Measurements from ENCODE around the gene BTBD19. TPM values are rescaled to one million over a fixed set of nuclear protein-coding genes. Genes with fewer than 3 reads are reported as not detected.
"Not testable (repeated sequence)": the region's sequence is repeated elsewhere in the genome, so short reads cannot be mapped to it uniquely, and the experiment has no call there.

Gene BTBD19
- total and polyA plus RNA-seq, 4 donors: 5.1 to 41.1 (median 36.9) TPM

DNA sequence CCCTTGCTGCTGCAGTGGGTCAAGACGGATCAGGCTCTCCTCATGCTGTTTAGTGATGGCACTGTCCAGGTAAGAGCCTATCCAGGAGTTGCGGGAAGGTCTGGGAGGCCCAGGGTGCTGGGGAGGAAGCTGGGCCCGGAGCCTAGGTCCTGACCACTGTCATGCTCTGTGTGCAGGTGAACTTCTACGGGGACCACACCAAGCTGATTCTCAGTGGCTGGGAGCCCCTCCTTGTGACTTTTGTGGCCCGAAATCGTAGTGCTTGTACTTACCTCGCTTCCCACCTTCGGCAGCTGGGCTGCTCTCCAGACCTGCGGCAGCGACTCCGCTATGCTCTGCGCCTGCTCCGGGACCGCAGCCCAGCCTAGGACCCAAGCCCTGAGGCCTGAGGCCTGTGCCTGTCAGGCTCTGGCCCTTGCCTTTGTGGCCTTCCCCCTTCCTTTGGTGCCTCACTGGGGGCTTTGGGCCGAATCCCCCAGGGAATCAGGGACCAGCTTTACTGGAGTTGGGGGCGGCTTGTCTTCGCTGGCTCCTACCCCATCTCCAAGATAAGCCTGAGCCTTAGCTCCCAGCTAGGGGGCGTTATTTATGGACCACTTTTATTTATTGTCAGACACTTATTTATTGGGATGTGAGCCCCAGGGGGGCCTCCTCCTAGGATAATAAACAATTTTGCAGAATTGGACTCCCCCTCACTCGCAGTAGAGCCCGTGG, 2.9 kb upstream of the BTBD19 start:
- no peak overlapping the region for H3K4me3 ChIP-seq (ENCODE audit: low read length in 2 of 2)
- DNase-seq: peak; percentile 47 to 74
- intact Hi-C loops (cut with DNase I): loop anchor here in 1 of 2 donors (10.0 kb wide), 1 partner anchor 71 kb away; the partner anchor contains the start of genes KIF2C and RNU5D-1

DNA sequence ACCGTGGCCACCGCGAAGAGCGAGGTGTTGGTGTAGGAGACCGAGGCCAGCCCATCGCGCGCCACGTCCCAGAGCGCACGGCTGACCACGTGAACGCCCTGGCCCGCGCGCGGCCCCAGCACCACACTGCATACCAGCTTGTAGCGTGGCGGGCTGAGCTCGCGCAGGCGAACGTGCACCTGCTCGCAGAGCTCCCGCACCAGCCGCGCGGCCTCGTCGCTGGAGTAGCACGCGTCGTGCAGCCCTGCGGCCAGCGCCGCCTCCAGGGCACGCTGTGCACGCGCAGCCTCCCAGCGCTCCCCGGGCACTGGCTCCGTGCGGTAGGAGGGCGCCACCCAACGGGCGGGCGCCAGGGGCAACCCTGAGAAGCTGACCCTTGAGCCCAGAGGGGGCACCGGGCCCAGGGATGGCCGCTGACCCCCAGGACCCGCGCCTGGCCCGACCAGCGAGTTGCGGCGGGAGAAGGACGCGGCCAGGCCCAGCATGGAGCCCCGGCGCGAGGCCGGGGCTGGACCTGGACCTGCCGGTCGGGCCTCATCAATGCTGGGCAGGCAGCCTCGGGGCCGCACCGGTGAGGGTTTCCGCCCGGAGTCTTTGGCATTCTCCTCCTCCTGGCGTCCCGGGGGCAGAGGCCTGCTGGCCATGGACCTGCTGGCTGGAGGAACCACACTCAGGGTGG, 2.2 kb upstream of the BTBD19 start:
- DNase-seq: peak; percentile 57 to 81
- WGBS, 2 donors: 74 to 85% methylated on average over 68 to 70 of the region's 70 CpGs
- H3K4me1 ChIP-seq (ENCODE audit: control insufficient read depth in 1 of 2, insufficient read depth in 2 of 2, low read length in 2 of 2): peaks cover 0 to 4% of the 10 kb centered on the region in 2 donors
- no peak for ATAC-seq (ENCODE audit: low FRiP score)
- peaks cover 0 to 9% of the 10 kb centered on the region in 2 donors for H3K36me3 ChIP-seq (ENCODE audit: control insufficient read depth in 1 of 2, insufficient read depth in 2 of 2, low read length in 1 of 2)
- H3K4me3 ChIP-seq (ENCODE audit: low read length in 2 of 2): no peak overlapping the region
- H3K9me3 ChIP-seq (ENCODE audit: control insufficient read depth, low read length): no peaks in the 10 kb centered on the region
- peak overlapping the region; percentile 92 to 98 for H3K27ac ChIP-seq (ENCODE audit: low read depth in 1 of 2, low read length in 2 of 2)
- intact Hi-C loops (cut with DNase I): loop anchor here in 1 of 2 donors (10.0 kb wide), 1 partner anchor 71 kb away; the partner anchor contains the start of genes KIF2C and RNU5D-1
- H3K27me3 ChIP-seq (ENCODE audit: control insufficient read depth in 1 of 2, insufficient read depth in 2 of 2, low read length in 1 of 2): no peaks in the 10 kb centered on the region

More for the DNA sequence above, 2.9 kb upstream of the BTBD19 start:
- Histone ChIP-seq H3K4me1 (ENCODE audit: control insufficient read depth in 1 of 2, insufficient read depth in 2 of 2, low read length in 2 of 2) (peaks cover 0 to 4% of the 10 kb centered on the region in 2 donors), H3K36me3 (ENCODE audit: control insufficient read depth in 1 of 2, insufficient read depth in 2 of 2, low read length in 1 of 2) (peaks cover 0 to 9% of the 10 kb centered on the region in 2 donors), H3K27ac (ENCODE audit: low read depth in 1 of 2, low read length in 2 of 2) (peak overlapping the region; percentile 92 to 98), H3K27me3 (ENCODE audit: control insufficient read depth in 1 of 2, insufficient read depth in 2 of 2, low read length in 1 of 2) (no peaks in the 10 kb centered on the region), H3K9me3 (ENCODE audit: control insufficient read depth, low read length) (no peaks in the 10 kb centered on the region)
- 86 to 88% methylated on average over 20 of the region's 20 CpGs for WGBS, 2 donors
- no peak for ATAC-seq (ENCODE audit: low FRiP score)

DNA sequence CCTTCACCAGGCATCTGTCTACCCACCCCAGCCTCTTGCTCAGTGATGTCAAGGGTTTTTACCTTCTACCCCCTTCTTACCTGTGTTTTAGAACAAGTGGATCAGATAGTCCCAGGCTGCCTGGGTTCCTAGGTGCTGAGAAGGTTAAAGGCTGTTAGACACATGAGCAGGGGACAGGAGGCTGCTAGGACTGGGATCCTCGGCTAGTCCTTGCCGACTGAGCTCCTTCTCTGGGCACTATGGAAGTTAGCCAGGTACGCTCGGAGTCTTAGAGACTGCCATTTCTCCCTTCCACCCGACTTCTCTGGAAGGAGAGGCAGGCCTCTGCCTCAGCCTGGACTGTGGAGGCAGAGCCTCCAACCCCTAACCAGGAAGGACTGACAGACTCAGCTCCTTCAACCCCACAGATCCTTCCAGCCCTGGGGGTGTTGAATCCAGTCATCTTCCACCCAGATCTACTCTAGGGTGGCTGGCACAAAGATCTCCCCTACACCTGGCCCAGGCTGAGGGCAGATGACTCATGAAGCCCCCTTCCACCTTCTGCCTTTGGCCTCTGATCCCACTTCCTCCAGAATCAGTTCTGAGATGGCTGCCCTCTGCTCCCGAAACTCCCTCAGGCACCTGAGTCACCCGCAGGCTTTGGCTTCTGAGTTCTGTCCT, 1.5 kb upstream of the BTBD19 start, which contains the start of gene DYNLT4:
TSS of gene DYNLT4 (minus strand) at position 648 of the 660 bp plus-strand sequence. CDS start 683 bp downstream, outside the sequence.
- Histone ChIP-seq H3K4me3 (ENCODE audit: low read length in 2 of 2) (no peak within 1 kb of the TSS), H3K27ac (ENCODE audit: low read depth in 1 of 2, low read length in 2 of 2) (peak within 1 kb of the TSS; percentile 96 to 98), H3K9me3 (ENCODE audit: control insufficient read depth, low read length) (no peaks in the 10 kb centered on the region), H3K27me3 (ENCODE audit: control insufficient read depth in 1 of 2, insufficient read depth in 2 of 2, low read length in 1 of 2) (no peaks in the 10 kb centered on the region), H3K36me3 (ENCODE audit: control insufficient read depth in 1 of 2, insufficient read depth in 2 of 2, low read length in 1 of 2) (peaks cover 0 to 9% of the 10 kb centered on the region in 2 donors), H3K4me1 (ENCODE audit: control insufficient read depth in 1 of 2, insufficient read depth in 2 of 2, low read length in 2 of 2) (peaks cover 0 to 4% of the 10 kb centered on the region in 2 donors)
- intact Hi-C loops (cut with DNase I): loop anchor here in 1 of 2 donors (10.0 kb wide), 1 partner anchor 72 kb away; the partner anchor contains the start of genes KIF2C and RNU5D-1
- no peak for ATAC-seq (ENCODE audit: low FRiP score)
- no peak for DNase-seq
- WGBS, 2 donors: 7 to 11% methylated on average over 7 of the region's 7 CpGs

DNA sequence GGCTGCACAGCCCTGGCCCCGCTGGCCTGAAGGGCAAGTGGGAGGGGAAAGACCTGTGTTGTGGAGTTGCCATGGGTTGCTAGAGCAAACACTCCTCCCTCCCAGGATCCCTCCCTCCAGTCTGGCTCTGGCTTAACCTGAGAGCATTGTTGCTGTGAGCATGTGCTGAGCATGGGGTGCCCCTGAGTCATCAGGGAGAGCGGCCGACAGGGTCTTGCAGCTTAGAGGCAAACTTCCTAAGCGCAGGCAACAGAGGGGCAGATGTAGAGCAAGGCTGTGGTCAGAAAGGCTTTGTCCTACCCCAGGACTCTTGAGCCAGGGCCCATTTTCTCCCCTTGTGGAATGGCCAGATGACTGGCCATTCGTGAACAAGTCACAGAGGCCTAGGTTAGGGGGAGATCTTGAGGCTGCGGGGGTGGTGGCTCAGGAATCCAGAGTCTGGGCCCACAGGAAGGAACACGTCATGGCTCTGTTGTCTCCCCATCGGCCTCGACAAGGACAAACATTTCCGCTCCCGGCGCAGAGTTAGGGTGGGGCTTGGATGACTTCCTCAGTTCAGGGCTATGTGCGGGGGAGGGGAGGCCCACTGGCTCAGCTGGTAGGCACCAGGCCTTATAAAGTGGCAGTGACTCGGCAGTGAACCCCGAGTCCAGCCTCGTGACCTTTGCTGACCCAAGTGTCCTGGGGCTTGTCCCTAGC, 810 bp upstream of the BTBD19 start:
- Histone ChIP-seq H3K27me3 (ENCODE audit: control insufficient read depth in 1 of 2, insufficient read depth in 2 of 2, low read length in 1 of 2) (no peaks in the 10 kb centered on the region), H3K4me3 (ENCODE audit: low read length in 2 of 2) (no peak overlapping the region), H3K36me3 (ENCODE audit: control insufficient read depth in 1 of 2, insufficient read depth in 2 of 2, low read length in 1 of 2) (peaks cover 0 to 9% of the 10 kb centered on the region in 2 donors), H3K4me1 (ENCODE audit: control insufficient read depth in 1 of 2, insufficient read depth in 2 of 2, low read length in 2 of 2) (peaks cover 0 to 4% of the 10 kb centered on the region in 2 donors), H3K27ac (ENCODE audit: low read depth in 1 of 2, low read length in 2 of 2) (peak overlapping the region; percentile 96 to 98), H3K9me3 (ENCODE audit: control insufficient read depth, low read length) (no peaks in the 10 kb centered on the region)
- WGBS, 2 donors: 0 to 1% methylated on average over 16 of the region's 16 CpGs
- ATAC-seq (ENCODE audit: low FRiP score) (peak; percentile 90), DNase-seq (peak; percentile 99 to 100)
- intact Hi-C loops (cut with DNase I): loop anchor here in 1 of 2 donors (10.0 kb wide), 1 partner anchor 73 kb away; the partner anchor contains the start of genes KIF2C and RNU5D-1

DNA sequence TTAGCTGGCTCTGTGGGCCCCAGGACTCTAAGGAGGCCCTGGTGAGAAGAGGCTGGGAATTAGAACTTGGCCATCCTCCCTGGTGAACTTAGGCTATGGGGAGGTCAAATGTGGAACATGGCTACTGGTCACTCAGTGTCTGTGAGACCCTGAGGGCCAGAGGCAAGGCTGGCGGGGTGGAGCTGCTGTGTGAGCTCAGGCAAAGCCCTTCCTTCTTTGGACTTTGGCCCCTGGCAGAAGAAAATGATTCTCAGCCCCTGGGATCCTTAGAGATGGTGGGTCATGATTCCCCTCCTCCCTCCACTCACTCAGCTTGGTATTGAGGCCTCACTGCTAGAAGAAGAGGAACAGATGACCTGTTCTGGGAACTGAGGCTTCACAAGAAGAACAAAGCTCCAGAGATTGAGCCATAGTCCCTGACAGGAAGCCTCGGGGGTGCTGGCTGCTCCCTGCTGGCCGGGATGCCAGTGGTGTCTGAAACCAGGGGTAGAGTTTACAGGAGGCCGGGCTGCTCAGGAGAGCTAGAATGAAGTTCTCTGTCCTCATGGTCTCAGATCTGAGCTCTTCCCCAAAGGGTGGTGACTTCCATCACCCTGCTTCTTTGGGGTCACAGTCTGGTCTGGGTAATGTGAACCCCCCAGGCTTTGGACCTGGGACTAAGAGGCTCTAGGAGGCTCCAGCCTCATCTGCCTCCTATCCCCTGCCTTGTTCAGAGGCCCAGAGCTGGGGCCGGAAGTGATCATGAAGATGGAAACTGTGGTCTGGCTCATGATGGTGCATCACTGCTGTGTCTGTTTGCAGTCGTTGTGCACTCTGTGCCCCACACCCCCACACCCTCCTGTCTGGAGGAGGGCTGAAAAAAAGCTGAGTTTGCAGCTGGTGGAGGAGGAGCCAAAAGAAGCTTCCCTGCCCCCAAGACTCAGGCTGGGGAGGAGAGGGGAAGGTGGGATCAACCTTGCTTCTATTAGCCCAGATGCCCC, 905 bp downstream of the BTBD19 start:
- H3K36me3 ChIP-seq (ENCODE audit: control insufficient read depth in 1 of 2, insufficient read depth in 2 of 2, low read length in 1 of 2): peaks cover 0 to 7% of the 10 kb centered on the region in 2 donors
- peaks cover 0 to 4% of the 10 kb centered on the region in 2 donors for H3K4me1 ChIP-seq (ENCODE audit: control insufficient read depth in 1 of 2, insufficient read depth in 2 of 2, low read length in 2 of 2)
- DNase-seq (peak; percentile 84 to 90), ATAC-seq (ENCODE audit: low FRiP score) (no peak)
- 12 to 13% methylated on average over 6 of the region's 6 CpGs for WGBS, 2 donors
- H3K27me3 ChIP-seq (ENCODE audit: control insufficient read depth in 1 of 2, insufficient read depth in 2 of 2, low read length in 1 of 2): no peaks in the 10 kb centered on the region
- H3K9me3 ChIP-seq (ENCODE audit: control insufficient read depth, low read length): no peaks in the 10 kb centered on the region
- intact Hi-C loops (cut with DNase I): loop anchor here in 1 of 2 donors (10.0 kb wide), 1 partner anchor 74 kb away; the partner anchor contains the start of genes KIF2C and RNU5D-1
- no peak overlapping the region for H3K4me3 ChIP-seq (ENCODE audit: low read length in 2 of 2)
- H3K27ac ChIP-seq (ENCODE audit: low read depth in 1 of 2, low read length in 2 of 2): peak overlapping the region; percentile 96 to 98

DNA sequence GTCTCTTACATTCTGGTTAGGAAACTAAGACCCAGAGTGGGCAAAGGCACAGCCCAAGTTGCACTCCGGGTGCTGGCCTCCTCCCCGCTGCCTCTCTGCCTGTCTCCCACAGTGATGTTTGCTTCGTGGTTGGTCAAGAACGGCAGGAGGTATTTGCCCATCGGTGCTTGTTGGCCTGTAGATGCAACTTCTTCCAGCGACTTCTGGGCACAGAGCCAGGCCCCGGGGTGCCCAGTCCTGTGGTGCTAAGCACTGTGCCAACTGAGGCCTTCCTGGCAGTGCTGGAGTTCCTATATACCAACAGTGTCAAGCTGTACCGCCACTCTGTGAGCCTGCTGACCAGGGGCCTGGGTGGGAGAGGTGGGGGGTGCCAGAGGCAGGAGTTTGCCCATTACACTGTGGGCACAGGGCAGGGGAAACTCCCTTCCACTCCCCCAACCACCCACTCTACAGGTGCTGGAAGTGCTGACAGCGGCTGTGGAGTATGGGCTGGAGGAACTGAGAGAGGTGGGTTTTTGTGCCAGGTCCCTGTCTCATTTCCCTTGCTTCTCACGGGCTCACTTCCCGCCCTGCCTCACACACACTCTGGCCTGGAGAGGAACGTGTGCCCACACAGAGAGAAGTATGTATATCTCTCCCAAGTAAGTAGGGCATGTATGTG, 1.9 kb downstream of the BTBD19 start:
- Histone ChIP-seq H3K36me3 (ENCODE audit: control insufficient read depth in 1 of 2, insufficient read depth in 2 of 2, low read length in 1 of 2) (peaks cover 0 to 7% of the 10 kb centered on the region in 2 donors), H3K27me3 (ENCODE audit: control insufficient read depth in 1 of 2, insufficient read depth in 2 of 2, low read length in 1 of 2) (no peaks in the 10 kb centered on the region), H3K4me1 (ENCODE audit: control insufficient read depth in 1 of 2, insufficient read depth in 2 of 2, low read length in 2 of 2) (peaks cover 0 to 4% of the 10 kb centered on the region in 2 donors), H3K4me3 (ENCODE audit: low read length in 2 of 2) (no peak overlapping the region), H3K9me3 (ENCODE audit: control insufficient read depth, low read length) (no peaks in the 10 kb centered on the region), H3K27ac (ENCODE audit: low read depth in 1 of 2, low read length in 2 of 2) (peak overlapping the region; percentile 38 to 98)
- ATAC-seq (ENCODE audit: low FRiP score): no peak
- intact Hi-C loops (cut with DNase I): no loop called here
- DNase-seq: peak; percentile 92
- 6 to 10% methylated on average over 12 of the region's 12 CpGs for WGBS, 2 donors

DNA sequence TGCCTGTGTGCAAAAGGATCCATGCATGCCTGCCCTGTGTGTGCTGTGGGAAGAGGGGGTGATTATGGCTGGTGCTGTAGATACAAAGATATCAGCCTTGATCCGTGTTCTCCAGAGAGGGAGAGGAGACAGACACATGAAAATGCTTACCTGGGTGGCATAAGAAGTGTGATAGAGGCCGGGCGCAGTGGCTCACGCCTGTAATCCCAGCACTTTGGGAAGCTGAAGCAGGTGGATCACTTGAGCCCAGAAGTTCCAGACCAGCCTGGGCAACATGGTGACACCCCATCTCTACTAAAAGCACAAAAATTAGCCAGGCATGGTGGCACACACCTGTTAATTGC, 2.4 kb downstream of the BTBD19 start:
- DNase-seq: peak in 1 of 2 donors; percentile 36
- H3K4me3 ChIP-seq (ENCODE audit: low read length in 2 of 2); intact Hi-C loops (cut with DNase I); H3K36me3 ChIP-seq (ENCODE audit: control insufficient read depth in 1 of 2, insufficient read depth in 2 of 2, low read length in 1 of 2); H3K27me3 ChIP-seq (ENCODE audit: control insufficient read depth in 1 of 2, insufficient read depth in 2 of 2, low read length in 1 of 2); H3K4me1 ChIP-seq (ENCODE audit: control insufficient read depth in 1 of 2, insufficient read depth in 2 of 2, low read length in 2 of 2); H3K9me3 ChIP-seq (ENCODE audit: control insufficient read depth, low read length); ATAC-seq (ENCODE audit: low FRiP score): not testable (repeated sequence)
- H3K27ac ChIP-seq (ENCODE audit: low read depth in 1 of 2, low read length in 2 of 2): peak overlapping the region; percentile 38 to 98
- WGBS, 2 donors: 84 to 85% methylated on average over 4 of the region's 4 CpGs

All from aorta (tissue), 5 donors.